IPS-18c (cell line): Measurements from ENCODE around the gene KIF1A.

Experiments used
- H3K4me3 ChIP-seq: 2 replicates; pipeline ENCODE4 v1.7.0; 2013; ENCODE audit warnings: low read depth, mild to moderate bottlenecking, low read length, moderate library complexity; ENCODE audit not compliant: insufficient read depth
- H3K9me3 ChIP-seq: one replicate; pipeline ENCODE4 v1.6.1; 2013; ENCODE audit warnings: mild to moderate bottlenecking, low read length, moderate library complexity; ENCODE audit not compliant: control insufficient read depth, insufficient read depth

The KIF1A gene

DNA sequence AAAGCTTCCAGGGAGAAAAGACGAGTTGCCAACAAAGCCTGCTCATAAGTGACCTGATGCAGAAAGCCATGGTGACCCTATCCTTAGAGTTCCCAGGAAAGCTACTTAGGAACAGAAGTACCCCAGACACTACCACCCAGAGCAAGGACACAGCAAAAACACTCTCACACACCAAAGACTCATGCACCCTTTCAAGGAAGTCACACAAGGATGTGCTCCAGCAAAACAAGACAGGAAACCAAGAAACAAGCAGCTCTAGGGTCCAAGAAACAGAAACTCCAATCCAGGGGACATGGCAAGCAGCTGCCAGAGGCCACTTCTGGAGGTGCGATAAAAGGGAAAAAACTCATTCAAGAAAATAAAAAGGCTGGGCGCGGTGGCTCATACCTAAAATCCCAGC lies 5.7 kb downstream of the KIF1A start:
- peaks cover 6% of the 10 kb centered on the region for H3K9me3 ChIP-seq
- H3K4me3 ChIP-seq: no peak overlapping the region

DNA sequence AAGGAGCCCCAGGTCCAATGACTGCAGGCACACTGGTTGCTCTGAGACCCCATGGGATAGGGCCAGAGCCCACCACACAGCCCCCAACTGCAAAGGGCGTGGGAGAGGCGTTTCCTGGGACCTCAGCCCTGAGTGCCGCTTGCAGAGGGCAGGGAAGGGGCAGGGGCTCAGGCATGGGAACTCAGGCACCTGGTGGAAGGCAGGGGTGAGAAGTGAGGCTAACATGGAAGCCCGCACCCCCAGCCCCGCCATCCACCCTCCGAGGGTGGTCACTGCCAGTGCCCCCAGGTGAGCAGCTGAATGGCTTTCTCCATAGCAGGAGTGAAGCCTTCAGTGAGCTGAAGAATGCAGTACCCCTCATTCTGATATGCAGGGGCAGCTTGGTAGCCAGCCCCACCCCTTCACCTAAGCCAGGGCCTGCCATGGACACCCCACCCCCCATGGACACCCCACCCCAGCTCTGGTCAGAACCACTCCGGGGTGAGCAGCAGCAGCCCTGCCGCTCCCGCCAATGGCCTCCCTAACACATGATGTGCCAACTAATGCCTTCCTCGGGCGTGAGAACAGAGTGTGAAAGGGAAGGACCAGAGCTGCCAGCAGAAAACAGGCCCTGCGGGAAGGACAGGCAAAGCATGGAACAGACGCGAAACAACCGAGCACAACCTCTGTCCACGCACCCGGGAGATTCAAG lies 6.6 kb downstream of the KIF1A start:
- H3K9me3 ChIP-seq: peaks cover 6% of the 10 kb centered on the region
- no peak overlapping the region for H3K4me3 ChIP-seq

DNA sequence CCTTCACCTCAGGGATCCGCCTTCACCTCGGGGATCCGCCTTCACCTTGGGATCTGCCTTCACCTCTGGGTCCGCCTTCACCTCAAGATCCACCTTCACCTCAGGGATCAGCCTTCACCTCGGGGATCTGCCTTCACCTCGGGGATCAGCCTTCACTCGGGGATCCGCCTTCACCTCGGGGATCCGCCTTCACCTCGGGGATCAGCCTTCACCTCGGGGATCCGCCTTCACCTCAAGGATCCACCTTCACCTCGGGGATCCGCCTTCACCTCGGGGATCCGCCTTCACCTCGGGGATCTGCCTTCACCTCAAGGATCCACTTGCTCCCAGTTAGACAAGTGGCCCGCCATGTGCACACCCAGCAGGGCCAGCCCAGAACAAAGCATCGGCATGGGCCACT lies 7.3 kb downstream of the KIF1A start:
- H3K9me3 ChIP-seq: peaks cover 6% of the 10 kb centered on the region
- H3K4me3 ChIP-seq: no peak overlapping the region

DNA sequence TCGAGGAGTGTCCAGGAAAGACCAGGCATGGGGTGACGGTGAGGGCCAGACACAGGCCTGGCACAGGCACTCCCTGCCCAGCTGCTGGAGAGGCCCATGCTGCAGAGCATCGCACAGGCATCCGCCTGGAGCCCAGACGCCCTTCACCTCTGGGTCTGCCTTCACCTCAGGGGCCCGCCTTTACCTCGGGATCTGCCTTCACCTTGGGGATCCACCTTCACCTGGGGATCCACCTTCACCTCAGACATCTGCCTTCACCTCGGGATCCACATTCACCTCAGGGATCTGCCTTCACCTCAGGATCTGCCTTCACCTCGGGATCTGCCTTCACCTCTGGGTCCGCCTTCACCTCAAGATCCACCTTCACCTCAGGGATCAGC lies 7.7 kb downstream of the KIF1A start:
- H3K9me3 ChIP-seq: peaks cover 6% of the 10 kb centered on the region
- H3K4me3 ChIP-seq: no peak overlapping the region

DNA sequence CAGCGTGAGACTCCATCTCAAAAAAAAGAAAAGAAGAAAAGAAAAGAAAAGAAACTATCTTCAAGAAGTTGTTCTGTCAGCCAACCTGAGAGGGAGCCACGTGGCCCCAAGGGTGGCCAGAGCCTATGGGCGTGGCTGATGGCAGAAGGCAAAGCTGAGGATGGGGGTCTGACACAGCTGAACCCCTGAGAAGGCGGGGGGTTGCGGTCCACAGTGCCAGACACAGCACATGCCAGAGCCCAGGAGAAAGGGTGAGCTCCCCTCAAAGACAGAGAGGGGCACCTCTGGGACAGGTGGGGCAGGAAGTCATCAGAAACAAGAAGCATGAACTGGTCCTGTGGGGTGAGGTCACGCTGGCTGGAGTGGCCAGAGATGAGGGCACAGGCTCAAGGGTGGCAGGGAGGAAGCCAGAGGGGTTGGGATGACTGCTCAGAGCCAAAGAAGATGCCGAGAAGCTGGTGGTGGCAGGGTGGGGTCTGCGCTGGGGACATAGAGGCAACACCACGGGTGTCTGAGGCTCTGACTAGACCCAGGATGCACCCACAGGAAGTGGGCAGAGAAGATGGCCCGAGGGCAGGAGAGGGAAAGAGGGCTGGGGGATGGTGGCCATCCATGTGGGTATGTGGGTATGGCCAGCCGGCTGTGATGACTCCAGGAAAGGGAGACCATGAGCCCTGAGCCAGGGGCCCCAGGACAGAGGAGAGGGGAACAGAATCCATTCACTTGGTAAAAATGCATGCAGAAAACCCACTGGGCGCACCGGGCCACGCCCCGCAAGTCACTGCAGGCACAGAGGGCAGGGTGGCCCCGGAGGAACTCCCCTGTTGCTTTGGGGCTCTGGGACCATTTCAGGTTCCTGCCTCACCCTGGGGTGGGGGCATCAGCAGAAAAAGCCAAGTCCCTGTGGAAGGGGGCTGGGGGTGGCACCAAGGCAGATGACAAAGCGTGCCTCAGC lies 8.4 kb downstream of the KIF1A start:
- peaks cover 6% of the 10 kb centered on the region for H3K9me3 ChIP-seq

DNA sequence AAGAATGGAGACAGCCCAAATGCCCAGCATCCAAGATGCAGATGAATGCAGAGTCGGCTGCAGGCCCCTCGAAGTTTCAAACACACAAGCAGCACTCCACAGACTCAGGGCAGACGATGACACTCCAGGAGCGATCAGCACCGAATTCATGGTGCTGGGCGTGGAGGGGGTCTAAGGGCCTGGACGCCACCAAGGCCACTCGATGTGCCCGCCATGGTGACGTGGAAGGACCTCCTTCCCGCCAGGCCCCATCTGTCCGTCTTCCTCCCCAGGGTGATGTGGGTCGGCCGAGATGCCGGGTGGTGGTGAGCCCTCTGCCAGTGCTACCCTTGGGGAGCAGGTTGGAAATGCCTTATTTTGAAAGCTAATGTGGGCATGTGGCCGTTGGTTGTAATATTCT lies 9.4 kb downstream of the KIF1A start:
- H3K9me3 ChIP-seq: peaks cover 6% of the 10 kb centered on the region
- H3K4me3 ChIP-seq: no peak overlapping the region

More for the DNA sequence above, 8.4 kb downstream of the KIF1A start:
- H3K4me3 ChIP-seq: no peak overlapping the region

DNA sequence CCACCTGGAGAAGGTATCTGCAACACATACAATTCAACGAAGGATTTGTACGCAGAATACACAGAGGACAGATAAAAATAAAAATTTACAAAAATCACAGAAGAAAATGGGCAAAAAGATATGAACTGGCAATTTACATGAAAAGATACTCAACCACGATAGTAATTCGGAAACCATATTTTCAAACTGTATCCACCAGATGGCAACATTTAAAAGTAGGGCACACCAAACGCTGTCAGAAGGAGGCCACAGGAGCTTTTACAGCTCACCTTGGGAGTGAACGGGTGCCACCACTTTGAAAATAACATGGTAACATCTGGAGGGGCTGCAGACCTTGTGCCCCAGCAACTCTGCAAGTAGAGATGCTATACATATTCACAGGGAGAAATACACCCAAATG lies 9.8 kb downstream of the KIF1A start:
- H3K9me3 ChIP-seq: peaks cover 6% of the 10 kb centered on the region
- no peak overlapping the region for H3K4me3 ChIP-seq

DNA sequence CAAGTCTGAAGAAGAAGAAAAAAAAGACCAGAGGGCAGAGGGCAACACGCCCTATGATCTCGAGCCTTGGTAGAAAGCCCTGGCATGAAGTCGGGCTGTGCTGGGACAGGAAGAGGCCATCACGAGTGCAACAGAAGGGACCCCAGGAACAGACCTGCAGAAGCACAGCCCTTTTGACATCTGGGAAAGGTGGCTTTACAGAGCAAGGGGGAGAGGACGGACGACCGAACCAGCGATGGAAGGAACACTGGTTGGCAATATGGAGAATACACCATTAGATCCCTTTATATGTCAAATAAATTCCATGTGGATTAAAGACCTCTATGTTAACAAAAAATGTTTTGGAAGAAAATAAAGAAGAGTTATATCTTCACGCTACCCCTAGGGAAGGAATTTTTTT lies 10.7 kb downstream of the KIF1A start:
- Histone ChIP-seq H3K9me3 (peaks cover 6% of the 10 kb centered on the region), H3K4me3 (no peak overlapping the region)

DNA sequence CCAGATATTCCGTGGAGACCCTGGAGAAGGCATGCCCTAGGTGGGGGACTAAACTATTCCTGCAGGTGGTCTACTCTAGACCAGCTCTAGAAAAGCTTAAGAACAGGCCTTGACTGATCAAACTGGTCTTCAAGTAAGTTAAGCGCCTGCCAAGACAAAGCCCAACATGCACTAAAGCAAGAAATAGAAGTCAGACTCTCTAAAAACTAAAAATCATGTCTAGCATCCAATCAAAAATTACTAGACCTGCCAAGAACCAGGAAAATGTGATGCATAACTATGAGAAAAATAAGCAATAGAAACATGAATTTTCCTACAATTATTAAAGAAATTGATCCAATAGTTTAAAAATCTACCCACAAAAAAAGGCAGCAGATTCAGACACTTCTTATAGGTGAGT lies 13.6 kb downstream of the KIF1A start:
- Histone ChIP-seq H3K9me3 (no peaks in the 10 kb centered on the region), H3K4me3 (no peak overlapping the region)

DNA sequence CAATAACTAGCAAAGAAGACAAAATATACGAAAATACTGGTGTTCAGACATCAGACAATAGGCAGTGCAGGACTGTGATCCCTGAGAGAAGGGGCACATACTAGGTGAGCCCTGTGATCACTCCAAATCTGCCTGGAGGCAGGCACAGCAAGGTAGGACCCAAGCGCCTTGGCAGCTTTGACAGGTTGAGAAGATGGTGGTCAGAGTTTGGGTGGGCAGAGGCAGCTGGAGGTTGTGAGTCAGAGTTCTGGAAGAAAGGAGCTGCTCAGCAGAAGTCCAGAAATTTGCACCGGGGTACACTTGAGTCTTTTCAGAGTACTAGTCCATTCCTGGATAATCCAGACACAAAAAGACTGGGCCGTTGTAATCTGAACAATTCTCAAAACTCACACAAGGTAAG lies 14.0 kb downstream of the KIF1A start:
- Histone ChIP-seq H3K4me3 (no peak overlapping the region), H3K9me3 (no peaks in the 10 kb centered on the region)

DNA sequence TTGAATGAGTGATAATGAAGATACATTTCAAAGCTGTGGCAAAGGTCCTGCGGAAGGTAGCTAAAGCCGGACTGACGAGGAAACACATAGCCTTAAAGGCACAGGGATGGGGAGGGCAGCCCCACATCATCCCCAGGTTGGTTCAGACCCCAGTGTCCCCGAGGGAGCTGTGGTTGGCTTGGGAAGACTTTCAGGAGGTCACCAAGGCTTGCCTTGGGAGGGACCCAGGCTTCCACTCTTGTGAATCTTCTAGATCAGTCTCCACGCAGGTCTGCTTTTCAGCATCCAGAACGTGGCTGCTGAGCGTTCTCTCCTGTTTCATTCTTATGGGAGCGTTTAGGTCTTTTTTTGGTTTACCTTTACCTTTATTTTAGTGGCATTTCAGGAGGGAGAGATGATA lies 16.8 kb downstream of the KIF1A start:
- Histone ChIP-seq H3K9me3 (no peaks in the 10 kb centered on the region), H3K4me3 (no peak overlapping the region)

DNA sequence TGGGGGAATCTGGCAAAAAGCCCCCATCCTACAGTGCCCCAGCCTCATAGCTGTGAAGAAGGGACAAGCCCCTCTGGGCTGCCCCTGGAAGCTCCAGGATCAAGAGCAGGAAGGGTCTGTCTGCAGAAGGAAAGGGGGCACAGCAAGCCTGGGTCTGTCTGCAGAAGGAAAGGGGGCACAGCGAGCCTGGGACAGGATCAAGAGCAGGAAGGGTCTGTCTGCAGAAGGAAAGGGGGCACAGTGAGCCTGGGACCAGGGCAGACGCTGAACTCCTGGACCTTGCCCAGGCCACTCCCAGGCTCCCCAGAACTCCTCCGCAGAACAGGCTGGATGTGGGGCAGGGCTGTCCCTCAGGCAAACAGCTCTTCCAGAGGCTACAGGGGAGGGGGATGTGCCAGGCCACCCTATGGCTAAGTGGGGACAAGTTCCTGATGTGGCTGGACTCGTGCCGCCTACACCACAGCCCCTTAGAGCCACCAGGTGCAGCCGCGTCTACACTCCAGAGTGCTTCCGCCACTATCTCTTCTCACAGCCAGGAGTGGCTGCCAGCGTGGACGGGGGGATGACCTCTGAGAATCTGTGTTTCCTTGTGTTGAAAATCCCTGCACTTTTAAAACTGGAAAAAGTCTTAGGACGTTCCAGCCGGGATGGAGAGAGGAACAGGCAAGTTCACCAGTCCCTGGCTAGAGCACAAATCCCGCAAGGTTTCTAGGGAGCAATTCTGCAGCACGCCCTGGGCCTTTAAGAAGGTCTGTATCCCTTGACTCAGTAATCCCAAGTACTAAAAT lies 20.8 kb downstream of the KIF1A start:
- H3K9me3 ChIP-seq: no peaks in the 10 kb centered on the region

DNA sequence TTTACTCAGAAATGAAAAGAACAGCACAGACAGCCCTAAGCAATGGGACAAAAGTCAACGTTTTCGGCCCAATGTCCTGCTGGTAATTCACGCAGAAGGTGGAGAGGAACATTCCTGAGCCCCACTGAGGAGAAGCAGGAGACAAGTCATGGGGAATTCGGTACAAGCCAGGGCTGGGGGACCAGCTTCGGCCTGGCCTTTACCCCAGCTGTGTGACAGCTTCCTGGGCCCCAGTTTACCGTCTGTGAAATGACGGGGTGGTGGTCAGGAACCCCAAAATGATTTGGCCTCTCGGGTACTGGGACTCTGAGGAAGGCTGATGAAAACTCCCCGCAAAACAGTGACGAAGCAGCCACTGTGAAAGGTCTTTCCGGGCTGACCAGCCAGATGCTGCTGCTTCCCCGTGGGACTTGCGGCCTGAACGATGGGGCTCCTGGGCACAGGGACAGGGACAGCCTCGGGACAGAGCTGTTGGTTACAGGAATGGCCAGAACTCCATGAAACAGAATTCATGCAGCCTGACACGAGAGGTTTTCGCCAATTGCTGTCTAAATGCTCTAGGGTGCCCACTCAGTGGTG lies 21.6 kb downstream of the KIF1A start:
- H3K9me3 ChIP-seq: no peaks in the 10 kb centered on the region
- H3K4me3 ChIP-seq: no peak overlapping the region

More for the DNA sequence above, 20.8 kb downstream of the KIF1A start:
- no peak overlapping the region for H3K4me3 ChIP-seq

DNA sequence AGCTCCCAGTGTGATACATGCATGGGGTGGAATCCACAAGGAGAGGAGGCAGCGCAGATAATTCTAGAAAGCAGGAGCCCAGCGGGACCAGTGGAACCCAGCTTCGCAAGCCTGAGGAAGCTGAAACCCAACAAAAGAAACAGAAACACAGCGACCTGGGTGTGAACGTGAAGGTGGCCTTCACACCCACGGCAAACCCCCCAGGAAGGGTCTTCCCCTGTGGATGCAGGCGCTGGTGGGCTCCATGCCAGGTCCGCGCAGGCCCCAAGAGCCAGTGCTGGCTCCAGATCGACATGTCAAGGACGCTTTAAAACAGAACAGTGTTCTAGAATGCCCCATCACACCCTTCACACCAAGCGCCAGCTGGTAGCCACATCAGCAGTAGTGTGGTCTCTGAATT lies 22.1 kb downstream of the KIF1A start:
- Histone ChIP-seq H3K9me3 (no peaks in the 10 kb centered on the region), H3K4me3 (no peak overlapping the region)

DNA sequence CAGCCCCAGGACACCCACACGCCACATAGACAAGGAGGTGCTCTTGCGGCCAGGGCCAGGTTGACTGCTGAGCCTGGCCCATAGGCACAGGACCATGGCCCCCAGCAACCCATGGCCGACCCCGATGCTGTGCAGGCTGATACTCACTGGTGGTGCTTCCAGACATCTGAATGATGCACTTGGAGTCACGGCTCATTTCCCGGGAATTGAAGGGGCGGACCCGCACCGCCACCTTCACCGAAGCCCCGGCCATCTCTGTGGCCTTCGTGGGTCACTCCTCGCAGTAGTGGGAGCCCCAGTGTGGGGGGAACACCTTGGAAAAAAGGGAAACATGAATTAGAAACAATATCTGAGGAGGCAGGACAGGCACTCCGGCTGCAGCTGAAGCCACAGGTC lies 22.5 kb downstream of the KIF1A start:
- H3K9me3 ChIP-seq: no peaks in the 10 kb centered on the region
- no peak overlapping the region for H3K4me3 ChIP-seq

DNA sequence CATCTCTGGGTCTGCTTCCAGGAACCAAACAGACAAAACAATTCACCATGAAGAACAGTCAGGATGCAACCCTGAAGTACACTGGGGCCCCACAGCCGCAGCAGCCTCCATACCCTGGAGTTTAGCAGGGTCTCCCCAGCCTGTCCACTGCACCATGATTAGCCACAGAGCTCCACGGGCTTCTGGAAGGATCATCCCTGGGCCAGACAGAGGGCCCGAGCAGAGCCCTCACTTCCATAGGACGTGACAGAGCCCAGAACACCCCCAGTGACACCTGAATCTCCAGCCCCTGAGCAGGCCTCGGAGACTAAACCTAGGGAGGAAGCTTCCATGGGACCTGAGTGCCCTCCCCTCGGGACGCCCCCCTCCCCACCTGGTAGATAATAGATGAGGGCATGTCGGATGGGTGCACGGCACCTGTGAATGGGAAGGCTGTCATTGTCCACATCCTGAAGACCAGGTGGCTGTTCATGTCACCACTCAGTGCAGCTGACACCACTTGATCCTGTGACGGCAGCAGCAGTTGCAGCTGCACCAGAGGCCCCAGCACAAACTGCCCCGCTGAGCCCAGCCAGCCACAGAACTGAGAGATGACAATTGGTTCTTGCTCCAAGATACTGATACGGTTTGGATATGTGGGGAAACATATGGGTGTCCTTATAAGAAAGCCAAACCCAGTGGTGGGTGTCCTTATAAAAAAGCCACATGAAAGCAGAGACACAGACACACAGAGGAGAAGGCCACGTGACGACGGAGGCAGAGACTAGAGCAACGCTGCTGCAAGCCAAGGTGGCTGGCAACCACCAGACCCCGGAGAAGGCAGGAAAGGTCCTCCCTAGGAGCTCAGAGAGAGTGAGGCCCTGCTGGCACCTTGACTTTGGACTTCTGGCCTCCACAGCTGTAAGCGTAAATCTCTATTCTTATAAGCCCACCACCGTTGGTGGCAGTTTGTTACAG lies 23.2 kb downstream of the KIF1A start:
- Histone ChIP-seq H3K9me3 (no peaks in the 10 kb centered on the region), H3K4me3 (no peak overlapping the region)
